ENCODE results near the gene HES3.

GRCh38 chr1:6243993-6244392 is at the start of gene HES3:
- TF ChIP-seq CTCF (conservative IDR thresholded peaks at IDR 0.05; ENCODE audit: low read length), result no peak
- no peak for TF ChIP-seq EZH2phosphoT487 (IDR thresholded peaks at IDR 0.05; ENCODE audit: borderline replicate concordance, low read depth, low read length)
